Stimulated activated CD4-positive, alpha-beta T cell treated with anti-CD3 and anti-CD28 coated beads, Interleukin-15, amount 100 ng/mL, for 24 hours (primary cell): ENCODE results near the gene SART1.
A peak's percentile ranks its signal among the peaks of the same experiment; 100 is the strongest.
"Not testable (repeated sequence)": the region's sequence is repeated elsewhere in the genome, so short reads cannot be mapped to it uniquely, and the experiment has no call there.

ENCODE experiments used
- DNase-seq: peaks from one replicate; pipeline ENCODE4 v3.0.0-alpha.2; 2020

SART1 gene

DNA sequence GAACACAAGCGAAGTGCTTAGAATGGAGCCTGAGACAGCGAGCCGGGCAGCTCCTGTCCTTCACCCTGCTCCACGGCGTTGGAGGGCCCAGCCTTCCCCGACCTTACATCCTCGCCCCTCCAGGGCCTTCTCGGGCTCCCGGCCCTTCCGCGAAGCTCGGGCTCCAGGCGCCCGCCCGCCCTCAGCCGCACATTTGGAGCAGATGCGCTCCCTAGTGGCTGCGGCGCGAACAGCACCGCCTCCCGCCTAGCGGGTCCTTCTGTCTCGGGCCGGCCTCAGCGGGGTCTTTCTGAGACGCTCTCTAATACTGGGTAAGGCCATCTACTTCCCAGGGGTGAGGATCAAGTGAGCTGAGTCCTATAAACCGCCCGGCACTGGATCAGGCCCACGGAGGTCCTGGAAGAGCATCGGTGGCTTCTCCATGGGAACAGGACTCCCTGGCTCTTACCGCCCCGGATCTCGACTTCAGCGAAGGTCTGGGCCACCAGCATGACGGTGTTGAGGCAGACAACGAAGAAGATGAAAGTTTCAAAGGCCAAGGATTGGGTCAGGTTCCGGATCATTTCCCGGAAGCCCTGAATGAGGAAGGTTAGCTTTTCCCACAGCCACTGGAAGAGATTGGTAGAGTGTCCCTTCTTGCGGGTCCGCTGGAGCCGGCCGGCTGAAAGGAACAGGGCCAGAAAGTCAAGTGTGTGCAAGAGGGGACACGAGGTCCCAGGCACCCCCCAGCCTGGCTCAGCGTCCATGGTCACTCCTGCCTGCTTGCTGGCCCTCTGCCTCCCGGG lies 61.1 kb downstream of the SART1 start:
- peak; percentile 87 for DNase-seq

DNA sequence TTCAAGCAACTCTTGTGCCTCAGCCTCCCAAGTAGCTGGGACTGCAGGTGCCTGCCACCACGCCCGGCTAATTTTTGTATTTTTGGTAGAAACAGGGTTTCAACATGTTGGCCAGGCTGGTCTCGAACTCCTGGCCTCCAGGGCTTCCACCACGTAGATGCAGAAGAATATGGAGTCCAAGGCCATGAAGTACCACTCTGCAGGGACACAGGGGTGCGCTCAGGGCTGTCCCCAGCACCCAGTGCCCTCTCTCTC lies 61.6 kb downstream of the SART1 start:
- not testable (repeated sequence) for DNase-seq

DNA sequence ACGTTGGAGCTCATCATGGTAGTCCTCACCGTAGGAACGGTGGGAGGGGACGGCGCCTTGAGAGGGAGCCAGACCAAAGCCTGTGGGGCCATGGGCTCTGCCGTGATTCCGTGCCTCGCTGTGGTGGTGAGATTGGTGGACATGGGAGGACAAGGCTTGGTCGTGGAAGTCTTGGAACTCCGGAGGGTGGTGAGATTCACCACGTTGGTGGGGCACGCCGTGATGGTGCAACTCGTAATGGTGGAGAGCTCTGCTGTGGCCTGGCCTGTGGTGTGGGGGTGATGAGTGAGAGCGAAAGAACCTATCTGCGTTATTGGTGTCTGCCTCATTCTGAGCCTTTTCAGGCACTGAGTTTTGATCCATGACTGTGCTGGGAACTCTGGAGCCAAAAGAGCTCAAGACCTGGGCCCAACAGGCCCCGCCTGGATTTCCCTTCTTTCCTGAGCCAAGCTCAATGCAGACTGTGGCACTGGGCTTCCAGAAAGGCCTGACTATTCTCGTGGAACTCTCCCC lies 64.5 kb downstream of the SART1 start, which contains the start of gene CATSPER1:
CATSPER1 (minus strand) TSS at position 463 of the 513 bp plus-strand sequence; CDS start at position 363, 100 bp downstream.
- no peak for DNase-seq
